K562 (cell line): ENCODE results near the gene EMX2. TPM values are rescaled to one million over a fixed set of nuclear protein-coding genes. Genes with fewer than 3 reads are reported as not detected.

Experiments
- ATAC-seq: fragments of 200-7000 bp; cut with Tn5 transposase; 3 replicates; pipeline ENCODE4 v1.9.1; 2020; ENCODE audit warnings: moderate library complexity
- BruUV-seq: library from RNA; stranded (reverse); fragments of 400-500 nt; replicated peaks from 2 replicates; lab custom pipeline; 2021; lab: Mats Ljungman, UMichigan
- CTCF ChIA-PET: fragments of 300-600 bp; formaldehyde crosslinking; extraction: SDS; loops from one replicate; lab custom pipeline; 2021; ENCODE audit warnings: low intra/inter-chr PET ratio; lab: Yijun Ruan, JAX
- POLR2A ChIA-PET: fragments of 300-600, 350-650 bp; sonication (Branson Sonifier 250); formaldehyde crosslinking; extraction: SDS; loops from one replicate; lab custom pipeline; 2021; ENCODE audit warnings: antibody characterized with exemption, inconsistent platforms; lab: Yijun Ruan, JAX
- DNase-seq, 4 experiments: peaks; one replicate each; pipeline versions ENCODE4 v3.0.0 to v3.0.0-alpha.2; 2011 to 2018; ENCODE audit warnings: low spot score in 3 of 4, mixed read lengths in 3 of 4; ENCODE audit errors: extremely low read depth in 1 of 4
- FAIRE-seq: peaks from 2 replicates; lab custom pipeline; 2011; peaks lifted over from hg19 to GRCh38; lab: Jason Lieb, UNC
- H2AFZ ChIP-seq: 2 replicates; pipeline ENCODE4 v1.6.0; 2011; ENCODE audit warnings: low read depth, low read length, control low read depth, inconsistent platforms
- H3K27ac ChIP-seq: fragments of 200-600 bp; 3 replicates; pipeline ENCODE4 v1.8.0; 2011; ENCODE audit warnings: low read depth, mild to moderate bottlenecking, control low read depth, inconsistent platforms, low read length, moderate library complexity, mixed read lengths; ENCODE audit errors: extremely low read depth
- H3K27me3 ChIP-seq, 2 experiments: fragments of 300-600 bp in 1 of 2; 2 replicates in 1 of 2; 3 replicates in 1 of 2; pipeline versions ENCODE4 v1.6.0 to v1.8.0; 2011; ENCODE audit warnings: inconsistent platforms in 2 of 2, low read length in 2 of 2, mild to moderate bottlenecking in 1 of 2, mixed read lengths in 1 of 2, moderate library complexity in 1 of 2; ENCODE audit not compliant: control insufficient read depth in 2 of 2, insufficient read depth in 2 of 2
- H3K36me3 ChIP-seq: fragments of 300-600 bp; 3 replicates; pipeline ENCODE4 v1.8.0; 2011; ENCODE audit warnings: mild to moderate bottlenecking, low read length, inconsistent platforms; ENCODE audit not compliant: control insufficient read depth, insufficient read depth
- H3K4me1 ChIP-seq, 2 experiments: fragments of 200-600 bp in 1 of 2; replicated peaks in 1 of 2; 2 replicates in 1 of 2; 3 replicates in 1 of 2; pipeline versions ENCODE4 v1.5.1 to v1.8.0; 2011; ENCODE audit warnings: inconsistent platforms in 2 of 2, low read length in 2 of 2, mild to moderate bottlenecking in 1 of 2, mixed read lengths in 1 of 2, moderate library complexity in 1 of 2; ENCODE audit not compliant: control insufficient read depth in 2 of 2, insufficient read depth in 2 of 2
- H3K4me2 ChIP-seq: 2 replicates; pipeline ENCODE4 v1.6.1; 2011; ENCODE audit warnings: low read length, control low read depth, inconsistent platforms, mixed read lengths; ENCODE audit not compliant: insufficient read depth
- H3K4me3 ChIP-seq: fragments of 200-600 bp; sonication (generic), shearing (Covaris generic); 2 replicates; pipeline ENCODE4 v1.5.1; 2016; ENCODE audit warnings: control low read depth, inconsistent platforms
- H3K79me2 ChIP-seq: fragments of 200-600 bp; 3 replicates; pipeline ENCODE4 v1.8.0; 2011; ENCODE audit warnings: low read length, inconsistent platforms; ENCODE audit not compliant: control insufficient read depth, insufficient read depth
- H3K9ac ChIP-seq, 2 experiments: 2 replicates each; pipeline versions ENCODE4 v1.6.0 to v1.6.1; 2011; ENCODE audit warnings: low read depth in 2 of 2, low read length in 2 of 2, control low read depth in 1 of 2, inconsistent platforms in 1 of 2, mild to moderate bottlenecking in 1 of 2, mixed read lengths in 1 of 2; ENCODE audit not compliant: insufficient read depth in 1 of 2
- H3K9me1 ChIP-seq: one replicate; pipeline ENCODE4 v1.6.0; 2011; ENCODE audit warnings: inconsistent platforms, mild to moderate bottlenecking, low read length, moderate library complexity; ENCODE audit not compliant: control insufficient read depth, insufficient read depth
- H3K9me3 ChIP-seq: replicated peaks from 2 replicates; pipeline ENCODE4 v1.5.1; 2011; ENCODE audit warnings: low read depth, low read length, inconsistent platforms; ENCODE audit not compliant: control insufficient read depth, insufficient read depth
- H4K20me1 ChIP-seq: replicated peaks from 2 replicates; pipeline ENCODE4 v1.6.1; 2011; ENCODE audit warnings: low read length, inconsistent platforms, mixed read lengths; ENCODE audit not compliant: control insufficient read depth, insufficient read depth
- ARID1B ChIP-seq: fragments of 450-650 bp; IDR thresholded peaks from 2 replicates; pipeline ENCODE4 v1.6.1; 2016; ENCODE audit warnings: antibody characterized with exemption, mild to moderate bottlenecking, inconsistent platforms
- CBFA2T3 ChIP-seq: fragments of 450-650 bp; IDR thresholded peaks from 2 replicates; pipeline ENCODE4 v1.6.1; 2017
- CXXC5 ChIP-seq: fragments of 250-450 bp; sonication (Bioruptor Pico); IDR thresholded peaks from 2 replicates; pipeline ENCODE4 v1.8.0; 2022; ENCODE audit warnings: inconsistent platforms, mild to moderate bottlenecking, moderate library complexity
- HCFC1 ChIP-seq: IDR thresholded peaks from 2 replicates; pipeline ENCODE4 v1.6.1; 2012; ENCODE audit warnings: low read depth, low read length, improper control_type of control experiment
- KLF16 ChIP-seq: IDR thresholded peaks from 2 replicates; pipeline ENCODE4 v1.6.1; 2016; ENCODE audit warnings: antibody characterized with exemption
- MTA2 ChIP-seq: fragments of 450-650 bp; IDR thresholded peaks from 2 replicates; pipeline ENCODE4 v1.6.1; 2016; ENCODE audit warnings: low read depth
- NCOR1 ChIP-seq: fragments of 450-650 bp; IDR thresholded peaks from 2 replicates; pipeline ENCODE4 v1.6.1; 2016; ENCODE audit warnings: mild to moderate bottlenecking, moderate library complexity
- RBM17 ChIP-seq: fragments of 200-400 bp; formaldehyde crosslinking; IDR thresholded peaks from 2 replicates; pipeline ENCODE4 v1.6.1; 2017; ENCODE audit warnings: low read depth, mild to moderate bottlenecking, low read length, borderline replicate concordance
- STAT5A ChIP-seq: IDR thresholded peaks from 2 replicates; pipeline ENCODE4 v1.6.1; 2012; ENCODE audit warnings: low read length, inconsistent platforms, borderline replicate concordance
- ZBTB43 ChIP-seq: sonication (generic); formaldehyde crosslinking; IDR thresholded peaks from 2 replicates; pipeline ENCODE4 v1.8.0; 2023; ENCODE audit warnings: mild to moderate bottlenecking, missing genetic modification reagents
- ZNF253 ChIP-seq: fragments of 250-450 bp; sonication (Bioruptor Pico); conservative IDR thresholded peaks from 2 replicates; pipeline ENCODE4 v1.6.1; 2021; ENCODE audit warnings: mild to moderate bottlenecking
- WGBS: fragments of 100-300 bp; shearing (Covaris generic); methylation state at CpG from one replicate; pipeline ENCODE4 v1.1.6; 2016; ENCODE audit warnings: low coverage, mixed read lengths; ENCODE audit not compliant: insufficient coverage; ENCODE audit errors: missing lambda C conversion rate; 5-methylcytosine and 5-hydroxymethylcytosine counted together
- in situ Hi-C: fragments of 300-500 bp; cut with MboI; formaldehyde crosslinking; loops from 4 replicates; pipeline ENCODE4 v1.15.0; 2018; ENCODE audit warnings: inconsistent platforms, mixed read lengths
- intact Hi-C: fragments of 100-400 bp; cut with micrococcal nuclease; formaldehyde crosslinking; loops from 2 replicates; pipeline ENCODE4 v1.14.2; 2022
- polyA plus RNA-seq, 8 experiments: library from polyadenylated mRNA; depleted of rRNA in 4 of 8; stranded (reverse) in 5 of 8; unstranded in 3 of 8; fragments of >200 nt; fragmentation: Nextera tagmentation in 2 of 8; fragmentation: Illumina TruSeq in 1 of 8; extraction: Ambion mirVana in 2 of 8; extraction: Trizol in 1 of 8; gene quantifications; 2 replicates each; pipeline versions ENCODE4 v1.2.1 to v1.2.3, GENCODE V29; 2011 to 2014; ENCODE audit warnings: inconsistent platforms in 1 of 8, missing spikeins in 1 of 8
- total RNA-seq, 7 experiments: library from RNA; depleted of rRNA in 6 of 7; stranded (reverse); fragments of >200 nt in 6 of 7; fragmentation: Illumina TruSeq in 2 of 7; extraction: Trizol in 2 of 7; gene quantifications; 2 replicates each; pipeline versions ENCODE4 v1.2.1 to v1.2.3, GENCODE V29; 2011 to 2021; ENCODE audit warnings: low replicate concordance in 1 of 7
- TF ChIP-seq, protein P1 (sequence below): fragments of 450-650 bp; IDR thresholded peaks from 2 replicates; pipeline ENCODE4 v1.6.1; 2016; ENCODE audit warnings: low read depth, mild to moderate bottlenecking, moderate library complexity
- TF ChIP-seq, protein P2 (sequence below), 2 experiments: fragments of 150-350 bp in 1 of 2; IDR thresholded peaks; 2 replicates each; pipeline ENCODE4 v1.6.1; 2012 to 2016; ENCODE audit warnings: low read depth in 2 of 2, low read length in 2 of 2, mild to moderate bottlenecking in 1 of 2, moderate library complexity in 1 of 2
- TF ChIP-seq, protein P3 (sequence below): fragments of 200-800 bp; sonication (Bioruptor generic); IDR thresholded peaks from 2 replicates; pipeline ENCODE4 v1.6.1; 2017; ENCODE audit warnings: missing genetic modification characterization, missing compliant biosample characterization

EMX2 gene
- total and polyA plus RNA-seq, 9 of the 15 experiments (the other 6 are each of a cell fraction or from before 2014, with no cell fraction given) = not detected

GRCh38 chr10:117551330-117552155 is 9.0 kb downstream of the EMX2 start:
- CTCF ChIA-PET = no interaction called here
- Histone ChIP-seq H3K36me3 (no peaks in the 10 kb centered on the region), H3K4me1 (peaks cover 0 to 14% of the 10 kb centered on the region in 2 experiments; a peak in 2 of 5 replicates), H3K9me3 (no peaks in the 10 kb centered on the region), H4K20me1 (no peaks in the 10 kb centered on the region), H3K27me3 (peaks cover 8 to 65% of the 10 kb centered on the region in 2 experiments), H3K9ac (no peak overlapping the region), H3K9me1 (no peaks in the 10 kb centered on the region), H3K4me3 (no peak overlapping the region), H3K27ac (no peak overlapping the region), H2AFZ (no peak overlapping the region), H3K79me2 (no peaks in the 10 kb centered on the region), H3K4me2 (no peak overlapping the region)
- DNase-seq = peak in 1 of 4 experiments; percentile 27
- in situ Hi-C loops (no loop called here), intact Hi-C loops (loop anchor here (5.0 kb wide), 1 partner anchor 61 kb away; no protein-coding TSS in a partner anchor)
- 29% methylated on average over 42 of the region's 45 CpGs for WGBS
- peak; percentile 40; the same call in 2 of the 3 replicates for ATAC-seq
- BruUV-seq = no TSS peak
- POLR2A ChIA-PET = interaction anchor here (0.6 kb wide), 1 partner anchor 22 kb away, joined by 4 read pairs; no protein-coding TSS in a partner anchor
- no peak for FAIRE-seq
- TF ChIP-seq NCOR1 = peak; percentile 63
- no peak for TF ChIP-seq HCFC1
- TF ChIP-seq, protein P1, sequence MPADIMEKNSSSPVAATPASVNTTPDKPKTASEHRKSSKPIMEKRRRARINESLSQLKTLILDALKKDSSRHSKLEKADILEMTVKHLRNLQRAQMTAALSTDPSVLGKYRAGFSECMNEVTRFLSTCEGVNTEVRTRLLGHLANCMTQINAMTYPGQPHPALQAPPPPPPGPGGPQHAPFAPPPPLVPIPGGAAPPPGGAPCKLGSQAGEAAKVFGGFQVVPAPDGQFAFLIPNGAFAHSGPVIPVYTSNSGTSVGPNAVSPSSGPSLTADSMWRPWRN = 0 out of 2 replicates have a peak, but pooled peaks have one; percentile 38
- peak; percentile 22; the same call in 1 of the 2 replicates for TF ChIP-seq STAT5A
- peak; percentile 55; the same call in 1 of the 2 replicates for TF ChIP-seq KLF16
- TF ChIP-seq, protein P2, sequence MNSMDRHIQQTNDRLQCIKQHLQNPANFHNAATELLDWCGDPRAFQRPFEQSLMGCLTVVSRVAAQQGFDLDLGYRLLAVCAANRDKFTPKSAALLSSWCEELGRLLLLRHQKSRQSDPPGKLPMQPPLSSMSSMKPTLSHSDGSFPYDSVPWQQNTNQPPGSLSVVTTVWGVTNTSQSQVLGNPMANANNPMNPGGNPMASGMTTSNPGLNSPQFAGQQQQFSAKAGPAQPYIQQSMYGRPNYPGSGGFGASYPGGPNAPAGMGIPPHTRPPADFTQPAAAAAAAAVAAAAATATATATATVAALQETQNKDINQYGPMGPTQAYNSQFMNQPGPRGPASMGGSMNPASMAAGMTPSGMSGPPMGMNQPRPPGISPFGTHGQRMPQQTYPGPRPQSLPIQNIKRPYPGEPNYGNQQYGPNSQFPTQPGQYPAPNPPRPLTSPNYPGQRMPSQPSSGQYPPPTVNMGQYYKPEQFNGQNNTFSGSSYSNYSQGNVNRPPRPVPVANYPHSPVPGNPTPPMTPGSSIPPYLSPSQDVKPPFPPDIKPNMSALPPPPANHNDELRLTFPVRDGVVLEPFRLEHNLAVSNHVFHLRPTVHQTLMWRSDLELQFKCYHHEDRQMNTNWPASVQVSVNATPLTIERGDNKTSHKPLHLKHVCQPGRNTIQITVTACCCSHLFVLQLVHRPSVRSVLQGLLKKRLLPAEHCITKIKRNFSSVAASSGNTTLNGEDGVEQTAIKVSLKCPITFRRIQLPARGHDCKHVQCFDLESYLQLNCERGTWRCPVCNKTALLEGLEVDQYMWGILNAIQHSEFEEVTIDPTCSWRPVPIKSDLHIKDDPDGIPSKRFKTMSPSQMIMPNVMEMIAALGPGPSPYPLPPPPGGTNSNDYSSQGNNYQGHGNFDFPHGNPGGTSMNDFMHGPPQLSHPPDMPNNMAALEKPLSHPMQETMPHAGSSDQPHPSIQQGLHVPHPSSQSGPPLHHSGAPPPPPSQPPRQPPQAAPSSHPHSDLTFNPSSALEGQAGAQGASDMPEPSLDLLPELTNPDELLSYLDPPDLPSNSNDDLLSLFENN (IDR thresholded peaks at IDR 0.05; ENCODE audit: low read depth in 2 of 2, low read length in 2 of 2) = 0 out of 4 replicates have a peak, but pooled peaks of 1 of the 2 experiments have one; percentile 42
- peak; percentile 84 for TF ChIP-seq CBFA2T3
- TF ChIP-seq CXXC5 (CRISPR knock-in tag) = peak; percentile 57
- no peak for TF ChIP-seq RBM17
- TF ChIP-seq, protein P3, sequence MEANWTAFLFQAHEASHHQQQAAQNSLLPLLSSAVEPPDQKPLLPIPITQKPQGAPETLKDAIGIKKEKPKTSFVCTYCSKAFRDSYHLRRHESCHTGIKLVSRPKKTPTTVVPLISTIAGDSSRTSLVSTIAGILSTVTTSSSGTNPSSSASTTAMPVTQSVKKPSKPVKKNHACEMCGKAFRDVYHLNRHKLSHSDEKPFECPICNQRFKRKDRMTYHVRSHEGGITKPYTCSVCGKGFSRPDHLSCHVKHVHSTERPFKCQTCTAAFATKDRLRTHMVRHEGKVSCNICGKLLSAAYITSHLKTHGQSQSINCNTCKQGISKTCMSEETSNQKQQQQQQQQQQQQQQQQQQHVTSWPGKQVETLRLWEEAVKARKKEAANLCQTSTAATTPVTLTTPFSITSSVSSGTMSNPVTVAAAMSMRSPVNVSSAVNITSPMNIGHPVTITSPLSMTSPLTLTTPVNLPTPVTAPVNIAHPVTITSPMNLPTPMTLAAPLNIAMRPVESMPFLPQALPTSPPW (CRISPR knock-in tag) = peak; percentile 28; the same call in 1 of the 2 replicates
- TF ChIP-seq ZNF253 = no peak
- peak; percentile 78 for TF ChIP-seq ARID1B
- peak; percentile 52; the same call in 1 of the 2 replicates for TF ChIP-seq MTA2
- TF ChIP-seq ZBTB43 (CRISPR knock-in tag) = no peak
